Measurements from ENCODE around the gene MGMT. TPM values are rescaled to one million over a fixed set of nuclear protein-coding genes. Genes with fewer than 3 reads are reported as not detected.

The MGMT gene
- polyA plus RNA-seq, 1 of the 3 experiments (the other 2 are of a cell fraction) = 10.8 TPM

GRCh38 chr10:129646973-129647372 lies 179.9 kb downstream of the MGMT start:
- no peak overlapping the region for H3K4me2 ChIP-seq
- no peaks in the 10 kb centered on the region for H3K27me3 ChIP-seq (ENCODE audit: insufficient read depth)
- no peak overlapping the region for H3K4me3 ChIP-seq (ENCODE audit: low read depth in 2 of 2, low read length in 1 of 2)
- H3F3A ChIP-seq (replicated peaks; ENCODE audit: insufficient read depth) = no peaks in the 10 kb centered on the region
- DNase-seq = no peak
- H3K9me3 ChIP-seq = no peaks in the 10 kb centered on the region
- H3K9ac ChIP-seq = no peak overlapping the region
- H3K79me2 ChIP-seq (ENCODE audit: insufficient read depth) = no peaks in the 10 kb centered on the region
- POLR2A ChIA-PET = no interaction called here
- WGBS (ENCODE audit: low lambda C conversion rate) = 83% methylated on average over 17 of the region's 17 CpGs
- TF ChIP-seq FOXJ3 (CRISPR knock-in tag; IDR thresholded peaks at IDR 0.05) (no peak), MXI1 (IDR thresholded peaks at IDR 0.05; ENCODE audit: low read depth, low read length) (no peak), TCF12 (IDR thresholded peaks at IDR 0.05) (no peak), EZH2phosphoT487 (IDR thresholded peaks at IDR 0.05; ENCODE audit: borderline replicate concordance, low read depth) (no peak), CHD2 (IDR thresholded peaks at IDR 0.05; ENCODE audit: low read length, partially characterized antibody) (no peak), IRF3 (IDR thresholded peaks at IDR 0.05; ENCODE audit: low read depth, low read length) (no peak), RAD21 (IDR thresholded peaks at IDR 0.05; ENCODE audit: low read length) (no peak), YY1 (IDR thresholded peaks at IDR 0.05; ENCODE audit: low read depth) (no peak), CTCF (IDR thresholded peaks at IDR 0.05) (no peak), ELF1 (IDR thresholded peaks at IDR 0.05) (no peak), GATA2 (CRISPR knock-in tag; IDR thresholded peaks at IDR 0.05) (no peak), USF1 (IDR thresholded peaks at IDR 0.05; ENCODE audit: borderline replicate concordance, low read depth) (no peak), USF2 (IDR thresholded peaks at IDR 0.05; ENCODE audit: borderline replicate concordance, low read depth, low read length) (no peak), GABPA (IDR thresholded peaks at IDR 0.05; ENCODE audit: low read depth) (no peak), PBX3 (IDR thresholded peaks at IDR 0.05) (no peak), TAF1 (IDR thresholded peaks at IDR 0.05; ENCODE audit: borderline replicate concordance, low read depth, low read length) (no peak)
- H3K36me3 ChIP-seq (replicated peaks in 1 of 2; ENCODE audit: control insufficient read depth in 1 of 2, insufficient read depth in 2 of 2, low read length in 1 of 2) = no peaks in the 10 kb centered on the region
- H2AFZ ChIP-seq (ENCODE audit: low read depth) = no peak overlapping the region
- H3K27ac ChIP-seq (ENCODE audit: low read depth in 2 of 2, low read length in 1 of 2) = no peak overlapping the region
- H3K4me1 ChIP-seq (ENCODE audit: control insufficient read depth in 1 of 2, insufficient read depth in 2 of 2, low read depth in 1 of 2, low read length in 1 of 2) = no peaks in the 10 kb centered on the region; a peak in 1 of 4 replicates
- no peaks in the 10 kb centered on the region for H4K20me1 ChIP-seq (ENCODE audit: insufficient read depth)
- CTCF ChIA-PET = no interaction called here
- no peaks in the 10 kb centered on the region for H3K9me2 ChIP-seq

All from SK-N-SH (cell line).